DMS 273 (cell line): ENCODE data around the gene FOXK1.
"Not testable (repeated sequence)": the region's sequence is repeated elsewhere in the genome, so short reads cannot be mapped to it uniquely, and the experiment has no call there.

Experiments used
- DNase-seq: peaks from one replicate; lab custom pipeline; 2025; ENCODE audit not compliant: unreplicated experiment; lab: John Stamatoyannopoulos, UW

The FOXK1 gene

DNA sequence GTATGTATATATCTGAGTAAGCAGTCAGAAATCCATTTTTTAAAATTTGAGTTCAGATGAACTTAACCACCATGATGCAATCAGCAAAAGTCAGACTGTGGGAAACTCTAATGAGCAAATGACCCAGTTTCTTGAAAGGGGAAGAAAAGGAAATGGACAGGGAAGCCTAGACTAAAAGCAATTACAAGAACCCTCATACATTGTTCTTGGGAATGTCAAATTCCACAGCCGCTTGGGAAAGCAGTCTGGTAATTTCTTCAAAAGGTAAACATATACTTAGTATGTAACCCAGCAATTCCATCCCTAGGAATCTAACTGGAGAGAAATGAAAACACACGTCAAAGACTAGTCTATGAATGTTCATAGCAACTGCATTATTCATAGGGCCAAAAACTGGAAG, 16.4 kb upstream of the FOXK1 start:
- no peak for DNase-seq

DNA sequence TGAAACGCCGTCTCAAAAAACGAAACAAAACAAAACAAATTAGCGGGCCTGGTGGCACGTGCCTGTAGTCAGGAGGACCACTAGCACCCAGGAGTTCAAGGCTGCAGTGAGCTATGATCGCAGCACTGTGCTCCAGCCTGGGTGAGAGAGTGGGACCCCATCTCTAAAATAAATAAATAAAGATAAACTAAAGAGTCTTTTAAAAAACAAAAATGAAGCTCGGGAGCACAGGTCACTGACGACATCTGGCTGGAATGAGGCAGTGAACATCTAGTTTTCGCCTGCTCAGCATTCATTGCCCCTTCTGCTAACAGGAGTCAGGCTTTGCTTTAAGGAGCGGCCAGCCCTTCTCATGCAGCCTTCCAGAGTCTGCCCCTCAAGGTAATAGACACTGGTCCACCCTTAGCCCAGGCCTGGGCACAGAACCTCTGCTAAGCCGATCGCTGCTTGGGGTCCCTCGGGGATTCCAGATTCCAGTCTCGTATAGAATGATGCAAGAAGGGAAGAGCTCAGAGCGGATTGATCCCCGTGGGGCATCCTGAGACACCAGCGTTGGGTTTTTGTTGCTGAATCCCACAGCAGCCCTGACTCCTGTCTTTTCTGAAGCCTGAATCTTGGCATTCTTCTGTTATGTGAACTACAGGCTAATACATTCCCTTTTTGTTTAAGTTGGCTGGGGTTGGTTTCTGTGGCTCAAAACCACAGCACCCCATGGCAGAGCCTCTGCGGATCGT, 14.2 kb upstream of the FOXK1 start:
- DNase-seq, result peak; percentile 24

DNA sequence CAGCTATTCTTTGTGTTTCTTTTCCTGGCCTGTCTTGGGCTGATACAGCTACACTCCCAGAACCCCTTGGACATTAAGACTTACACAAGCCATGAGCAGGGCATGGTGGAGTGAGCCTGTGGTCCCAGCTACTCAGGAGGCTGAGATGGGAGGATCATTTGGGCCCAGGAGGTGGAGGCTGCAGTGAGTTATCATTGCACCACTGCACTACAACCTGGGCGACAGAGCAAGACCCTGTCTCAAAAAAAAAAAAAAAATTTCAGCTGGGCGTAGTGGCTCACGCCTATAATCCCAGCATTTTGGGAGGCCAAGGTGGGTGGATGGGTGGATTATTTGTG, 13.6 kb upstream of the FOXK1 start:
- DNase-seq, result no peak

DNA sequence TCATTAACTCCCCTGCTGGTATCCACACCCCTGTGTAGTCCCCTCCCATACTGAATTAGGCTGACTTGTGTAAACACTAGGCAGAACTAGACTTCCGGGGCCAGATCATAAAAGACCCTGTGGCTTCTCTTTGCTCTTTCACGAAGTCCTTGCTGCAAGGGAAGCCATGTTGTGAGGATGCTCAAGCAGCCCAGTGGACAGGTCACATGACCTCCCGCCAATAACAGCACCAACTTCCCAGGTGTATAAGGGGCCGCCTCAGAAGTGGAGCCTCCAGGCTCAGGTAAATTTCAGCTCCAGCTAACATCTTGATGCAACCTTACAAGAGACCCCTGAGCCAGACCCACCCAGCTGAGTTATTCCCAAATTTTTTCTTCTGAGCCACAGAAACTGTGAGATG, 11.3 kb upstream of the FOXK1 start:
- no peak for DNase-seq

DNA sequence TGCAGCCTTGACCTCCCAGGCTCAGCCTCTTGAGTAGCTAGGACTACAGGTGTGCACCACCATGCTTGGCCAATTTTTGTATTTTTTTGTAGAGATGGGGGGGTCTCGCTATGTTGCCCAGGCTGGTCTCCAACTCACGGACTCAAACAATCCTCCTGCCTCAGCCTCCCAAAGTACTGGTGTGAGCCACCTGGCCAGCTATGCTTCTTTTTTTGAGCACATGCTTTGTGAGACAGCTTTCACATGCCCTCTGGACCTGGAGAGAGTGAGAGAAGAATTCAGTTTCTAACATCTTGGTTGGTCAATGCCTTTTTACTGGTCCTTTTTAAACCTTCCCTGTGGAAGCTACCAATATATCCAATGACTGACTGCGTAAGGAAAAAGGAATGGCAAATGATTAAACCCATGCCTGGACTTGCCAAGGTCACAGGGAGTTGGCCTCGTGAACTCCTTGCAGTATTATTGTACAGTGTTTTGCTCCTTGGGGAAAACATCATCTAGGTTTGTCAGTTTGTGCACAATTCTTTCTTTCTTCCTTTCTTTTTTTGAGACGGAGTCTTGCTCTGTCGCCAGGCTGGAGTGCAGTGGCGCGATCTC, 6.2 kb upstream of the FOXK1 start:
- no peak for DNase-seq

DNA sequence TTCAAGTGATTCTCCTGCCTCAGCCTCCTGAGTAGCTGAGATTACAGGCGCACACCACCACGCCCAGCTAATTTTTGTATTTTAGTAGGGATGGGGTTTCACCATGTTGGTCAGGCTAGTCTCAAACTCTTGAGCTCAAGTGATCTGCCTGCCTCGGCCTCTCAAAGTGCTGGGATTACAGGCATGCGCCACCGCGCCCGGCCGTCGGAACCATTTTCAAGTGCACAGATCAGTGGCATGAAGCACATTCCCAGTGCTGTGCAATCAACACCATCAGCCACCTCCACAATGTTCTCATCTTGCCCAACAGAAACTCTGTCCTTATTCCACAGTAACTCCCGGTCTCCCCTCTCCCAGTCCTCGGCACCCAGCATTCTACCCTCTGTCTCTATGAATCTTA, 4.6 kb upstream of the FOXK1 start:
- not testable (repeated sequence) for DNase-seq

DNA sequence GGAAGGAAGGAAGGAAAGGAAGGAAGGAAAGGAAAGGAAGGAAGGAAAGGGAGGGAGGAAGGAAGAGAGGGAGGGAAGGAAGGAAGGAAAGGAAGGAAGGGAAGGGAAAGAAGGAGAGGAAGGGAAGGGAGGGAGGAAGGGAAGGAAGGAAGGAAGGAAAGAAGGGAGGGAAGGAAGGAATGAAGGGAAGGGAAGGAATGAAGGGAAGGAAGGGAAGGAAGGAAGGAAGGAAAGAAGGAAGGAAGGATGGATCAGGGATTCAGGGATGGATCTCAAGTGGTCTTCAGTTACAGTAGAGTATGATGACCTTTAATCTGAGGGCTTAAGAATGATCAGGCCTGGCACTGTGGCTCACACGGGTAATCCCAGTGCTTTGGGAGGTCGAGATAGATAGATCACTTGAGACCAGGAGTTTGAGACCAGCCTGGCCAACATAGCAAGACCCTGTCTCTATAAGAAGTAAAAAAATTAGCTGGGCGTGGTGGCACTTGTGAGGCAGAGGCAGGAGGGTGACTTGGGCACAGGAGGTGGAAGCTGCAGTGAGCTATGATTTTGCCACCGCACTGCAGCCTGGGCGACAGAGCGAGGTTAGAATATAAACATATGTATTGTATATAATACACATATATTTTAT, 760 bp upstream of the FOXK1 start:
- DNase-seq, result peak; percentile 50

DNA sequence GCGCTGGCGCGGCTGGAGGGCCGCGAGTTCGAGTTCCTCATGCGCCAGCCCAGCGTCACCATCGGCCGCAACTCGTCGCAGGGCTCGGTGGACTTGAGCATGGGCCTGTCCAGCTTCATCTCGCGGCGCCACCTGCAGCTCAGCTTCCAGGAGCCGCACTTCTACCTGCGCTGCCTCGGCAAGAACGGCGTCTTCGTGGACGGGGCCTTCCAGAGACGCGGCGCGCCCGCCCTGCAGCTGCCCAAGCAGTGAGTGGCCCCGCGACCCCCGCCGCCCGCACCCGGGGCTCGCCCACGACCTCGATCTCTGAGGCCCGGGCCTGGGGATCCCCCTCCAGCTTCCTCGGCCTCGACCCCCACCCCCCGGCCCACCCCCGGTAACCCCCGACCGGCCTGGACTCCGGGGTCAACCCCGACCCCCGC, 537 bp downstream of the FOXK1 start:
- DNase-seq, result peak; percentile 70

DNA sequence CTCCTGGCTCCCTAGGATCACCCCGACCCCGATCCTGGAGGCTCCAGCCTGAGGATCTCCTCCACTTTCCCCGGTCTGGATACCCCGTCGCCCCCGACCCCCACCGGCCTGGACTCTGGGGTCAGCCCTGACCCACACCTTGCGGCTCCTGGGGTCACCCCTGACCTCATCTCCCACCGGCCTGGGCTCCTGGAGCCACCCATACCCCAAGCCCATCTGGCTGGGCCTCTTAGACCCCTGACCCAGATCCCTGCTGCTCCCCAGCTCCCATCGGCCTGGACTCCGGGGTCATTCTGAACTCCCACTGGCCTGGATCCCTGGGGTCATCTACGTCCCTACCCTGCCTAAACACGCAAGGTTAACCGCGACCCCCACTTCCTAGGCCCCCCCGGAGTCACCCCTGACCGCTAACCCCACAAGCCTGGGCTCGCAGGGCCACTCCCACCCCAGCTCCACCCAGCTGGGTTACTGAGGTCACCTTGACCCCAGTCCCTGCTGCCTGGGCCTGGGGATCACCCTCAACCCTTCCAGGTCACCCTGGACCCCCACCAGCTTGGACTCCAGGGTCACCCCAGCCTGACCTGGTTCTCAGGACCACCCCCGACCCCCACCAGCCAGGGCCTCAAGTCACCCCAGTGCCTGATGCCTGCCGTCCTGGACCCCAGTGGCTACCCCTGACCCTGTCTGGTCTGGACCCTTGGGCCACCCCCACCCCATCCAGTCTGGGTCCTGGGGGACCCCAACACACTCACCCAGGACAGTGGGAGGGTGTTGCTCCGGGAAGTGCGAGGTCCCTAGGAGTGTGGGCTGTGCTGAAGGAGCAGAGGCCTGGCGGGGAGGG, 1.2 kb downstream of the FOXK1 start:
- peak; percentile 43 for DNase-seq

DNA sequence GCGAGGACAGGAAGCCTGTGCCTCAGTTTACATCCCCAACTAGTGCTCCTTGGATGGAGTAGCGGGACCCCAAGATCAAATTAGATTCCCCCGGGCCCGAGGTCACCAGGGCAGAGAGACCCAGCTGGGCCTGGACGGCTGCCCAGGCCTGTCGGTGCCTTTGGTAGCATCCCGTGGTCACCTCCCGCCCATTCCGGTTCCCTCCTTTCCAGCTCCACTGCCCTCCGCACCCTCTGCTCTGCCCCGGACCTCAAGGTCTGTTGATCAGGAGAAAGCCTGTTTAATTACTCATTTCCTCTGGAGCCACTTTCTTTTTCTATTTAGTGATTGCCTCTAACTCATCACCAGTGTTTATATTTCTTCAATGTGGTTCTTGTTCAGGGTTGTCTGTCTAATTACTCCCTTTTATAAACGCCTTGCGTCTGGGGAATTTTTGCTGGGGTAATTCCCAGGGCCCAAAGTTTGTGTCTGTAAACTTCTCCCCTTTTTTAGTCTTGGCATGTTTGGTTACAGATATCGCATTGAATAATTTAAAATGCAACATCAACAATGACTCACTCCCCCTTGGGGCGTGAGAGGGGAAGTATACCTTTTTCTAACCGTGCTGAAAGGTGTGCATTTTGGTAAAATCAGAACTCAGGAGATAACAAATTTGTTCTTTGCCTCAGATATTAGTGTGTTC, 1.9 kb downstream of the FOXK1 start:
- peak; percentile 59 for DNase-seq

DNA sequence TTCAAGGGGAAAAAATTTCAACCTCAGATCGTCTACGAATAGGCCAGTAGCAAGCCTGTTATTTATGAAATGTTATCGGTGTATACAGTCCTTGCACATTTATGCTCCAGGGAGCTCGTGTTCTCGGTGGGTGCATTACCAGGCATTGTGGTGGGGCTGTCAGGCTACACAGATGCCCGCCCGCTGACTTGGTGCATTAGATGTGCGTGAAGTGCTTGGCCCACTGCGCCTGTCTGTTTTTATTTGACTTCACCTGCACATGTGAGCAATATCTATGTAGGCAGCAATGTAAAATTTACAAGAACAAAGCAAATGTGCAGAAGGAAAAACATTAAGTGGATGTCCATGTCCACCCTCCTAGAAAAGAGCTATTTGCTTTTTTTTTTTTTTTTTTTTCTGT, 2.8 kb downstream of the FOXK1 start:
- DNase-seq, result no peak

DNA sequence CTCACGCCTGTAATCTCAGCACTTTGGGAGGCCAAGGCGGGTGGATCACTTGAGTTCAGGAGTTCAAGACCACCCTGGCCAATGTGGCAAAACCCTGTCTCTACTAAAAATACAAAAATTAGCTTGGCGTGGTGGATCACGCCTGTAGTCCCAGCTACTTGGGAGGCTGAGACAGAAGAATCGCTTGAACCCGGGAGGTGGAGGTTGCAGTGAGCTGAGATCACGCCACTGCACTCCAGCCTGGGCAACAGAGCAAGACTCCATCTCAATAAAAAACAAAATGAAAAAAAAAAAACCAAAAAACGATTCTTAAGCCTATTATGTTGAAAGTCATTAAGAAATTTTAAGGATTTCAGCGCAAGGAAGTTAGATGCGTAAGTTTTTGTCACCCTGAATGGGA, 3.6 kb downstream of the FOXK1 start:
- not testable (repeated sequence) for DNase-seq

DNA sequence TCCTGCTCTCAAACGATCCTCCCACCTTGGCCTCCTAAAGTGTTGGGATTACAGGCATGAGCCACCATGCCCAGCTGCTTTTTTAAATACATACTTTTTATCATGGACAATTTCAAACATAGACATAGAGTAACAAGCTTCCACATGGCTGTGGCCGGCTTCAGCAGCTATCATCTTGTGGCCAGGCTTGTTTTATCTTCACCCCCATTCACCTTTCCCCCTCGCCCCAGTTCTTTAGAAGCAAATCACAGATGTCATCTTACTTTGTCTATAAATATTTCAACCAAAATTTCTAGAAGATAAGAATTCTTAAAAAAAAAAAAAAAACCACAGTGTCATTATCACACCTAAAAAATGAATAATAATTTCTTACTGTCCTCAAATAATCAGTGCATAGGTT, 5.9 kb downstream of the FOXK1 start:
- no peak for DNase-seq

DNA sequence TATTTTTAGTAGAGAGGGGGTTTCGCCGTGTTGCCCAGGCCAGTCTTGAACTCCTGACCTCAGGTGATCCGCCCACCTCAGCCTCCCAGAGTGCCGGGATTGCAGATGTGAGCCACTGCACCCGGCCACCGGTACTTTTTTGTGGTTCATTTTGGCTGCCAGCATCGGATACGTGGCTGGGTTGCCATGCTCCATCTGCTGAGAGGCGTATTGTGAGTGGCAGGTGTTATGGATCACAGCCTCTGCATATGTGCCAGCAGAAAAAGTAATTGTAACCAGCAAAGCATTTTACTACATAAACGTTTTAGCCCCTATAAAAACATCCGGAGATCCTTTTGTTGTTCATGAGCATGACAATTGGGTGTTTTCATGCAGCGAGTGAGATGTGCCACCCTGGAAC, 7.1 kb downstream of the FOXK1 start:
- no peak for DNase-seq

DNA sequence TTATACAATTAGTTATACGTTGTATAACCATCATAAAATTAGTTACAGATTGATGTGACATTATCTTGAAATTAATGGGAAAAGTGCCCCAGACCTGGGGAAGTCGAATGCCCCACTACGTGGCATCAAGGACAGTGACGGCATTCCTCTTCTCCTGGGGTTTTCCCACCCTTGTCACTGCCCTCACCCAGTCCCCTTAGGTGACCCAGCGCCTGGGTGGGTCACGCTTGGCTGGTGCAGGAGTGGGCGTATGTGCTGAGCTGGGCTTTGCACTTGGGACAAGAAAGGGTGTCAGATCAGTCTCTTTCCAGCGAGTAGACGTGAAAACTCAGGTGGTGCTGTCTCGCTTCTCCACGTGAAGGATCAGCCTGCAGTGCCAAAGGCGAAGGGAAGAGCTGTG, 7.6 kb downstream of the FOXK1 start:
- no peak for DNase-seq

DNA sequence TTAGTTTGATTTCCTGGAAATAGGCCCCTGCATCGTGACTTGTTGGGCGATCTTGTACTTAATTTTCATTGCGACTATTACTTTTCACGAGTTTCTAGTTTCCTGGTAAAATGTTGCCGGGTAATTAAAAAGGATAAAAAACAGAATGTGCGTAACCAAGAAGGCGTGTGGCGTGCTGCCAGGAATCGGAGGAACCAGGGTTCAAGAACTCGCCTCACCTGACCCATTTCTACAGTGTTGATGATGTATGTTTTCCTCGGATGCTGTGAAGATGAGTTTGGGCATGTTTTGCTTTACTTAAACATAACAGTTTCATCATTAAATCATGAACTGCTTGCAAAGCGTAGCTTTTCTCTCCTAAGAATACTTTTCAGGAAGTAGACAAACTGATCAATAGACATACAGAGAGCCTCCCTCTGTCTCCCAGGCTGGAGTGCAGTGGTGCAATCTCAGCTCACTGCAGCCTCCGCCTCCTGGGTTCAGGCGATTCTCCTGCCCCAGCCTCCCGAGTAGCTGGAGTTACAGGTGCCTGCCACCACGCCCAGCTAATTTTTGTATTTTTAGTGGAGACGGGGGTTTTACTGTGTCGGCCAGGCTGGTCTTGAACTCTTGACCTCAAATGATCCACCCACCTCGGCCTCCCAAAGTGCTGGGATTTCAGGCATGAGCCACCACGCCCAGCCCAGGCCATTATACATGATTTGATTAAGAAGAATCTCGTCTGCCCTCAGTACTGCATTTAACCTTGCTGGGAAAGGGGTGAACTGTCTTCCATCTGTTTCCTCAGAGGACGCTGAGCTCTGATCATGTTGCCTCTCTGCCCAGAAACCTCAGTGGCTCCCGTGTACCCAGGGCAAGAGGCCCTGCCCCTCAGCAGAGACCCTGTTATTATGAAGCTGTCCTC, 9.1 kb downstream of the FOXK1 start:
- DNase-seq, result no peak

DNA sequence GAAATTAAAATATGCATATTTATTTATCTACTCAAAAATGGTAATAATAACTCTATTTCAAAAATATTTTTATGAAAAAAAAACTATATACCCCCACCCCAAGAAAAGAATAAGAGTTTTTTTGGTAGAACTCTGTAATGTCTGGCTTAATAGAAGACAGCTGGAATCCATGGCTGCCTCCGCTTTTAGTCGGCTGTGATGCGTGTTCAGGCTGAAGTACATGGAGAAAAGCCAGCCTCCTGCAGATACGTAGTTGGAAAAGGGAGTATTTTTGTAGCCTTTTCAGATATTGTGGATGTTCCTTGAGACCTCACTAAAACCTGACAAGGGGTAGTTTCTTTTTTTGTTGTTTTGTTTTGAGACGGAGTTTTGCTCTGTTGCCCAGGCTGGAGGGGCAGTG, 10.0 kb downstream of the FOXK1 start:
- no peak for DNase-seq

DNA sequence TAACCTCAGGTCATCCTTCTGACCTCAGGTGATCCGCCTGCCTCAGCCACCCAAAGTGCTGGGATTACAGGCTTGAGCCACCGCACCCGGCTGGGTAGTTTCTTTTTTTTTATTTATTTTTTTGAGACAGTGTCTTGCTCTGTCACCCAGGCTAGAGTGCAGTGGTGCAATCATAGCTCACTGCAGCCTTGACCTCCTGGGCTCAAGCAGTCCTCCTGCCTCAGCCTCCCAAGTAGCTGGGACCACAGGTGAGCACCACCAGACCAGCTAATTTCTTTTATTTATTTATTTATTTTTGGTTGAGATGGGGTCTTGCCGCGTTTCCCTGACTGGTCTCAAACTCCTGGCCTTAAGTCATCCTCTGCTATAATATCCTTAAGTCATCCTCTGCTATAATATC, 10.5 kb downstream of the FOXK1 start:
- DNase-seq, result not testable (repeated sequence)

DNA sequence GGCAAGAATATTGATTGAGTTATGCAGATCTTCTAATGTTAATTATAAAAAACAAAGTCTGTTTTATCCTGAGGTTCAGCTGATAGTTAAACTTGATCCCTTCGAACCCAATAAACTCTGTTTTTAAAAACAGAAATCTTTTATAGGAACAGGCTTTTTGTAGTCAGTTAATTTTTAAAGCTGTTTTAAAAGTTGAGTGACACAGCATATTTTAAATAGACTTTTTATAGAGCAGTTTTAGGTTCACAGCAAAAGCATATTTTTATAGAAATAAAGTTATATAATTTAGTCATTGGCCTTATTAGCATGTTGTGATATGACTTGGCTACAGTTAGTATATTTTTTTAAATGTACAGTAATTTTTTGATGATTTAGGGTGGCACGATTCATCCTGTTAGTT, 11.1 kb downstream of the FOXK1 start:
- DNase-seq, result no peak

DNA sequence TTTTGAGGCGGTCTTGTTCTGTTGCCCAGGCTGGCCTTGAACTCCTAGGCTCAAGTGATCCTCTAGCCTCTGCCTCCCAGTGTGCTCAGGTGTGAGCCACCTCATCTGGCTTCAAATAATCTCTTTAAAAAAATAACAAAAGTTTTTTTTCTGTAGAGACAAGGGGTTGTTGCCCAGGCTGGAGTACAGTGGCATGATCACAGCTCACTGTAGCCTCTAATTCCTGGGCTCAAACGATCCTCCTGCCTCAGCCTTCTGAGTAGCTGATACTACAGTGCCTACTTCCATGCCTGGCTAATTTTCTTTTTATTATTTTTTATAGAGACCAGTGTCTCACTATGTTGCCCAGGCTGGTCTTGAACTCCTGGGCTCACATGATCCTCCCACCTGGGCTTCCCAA, 11.7 kb downstream of the FOXK1 start:
- DNase-seq, result no peak
